HG03196 (cell line): ENCODE measurements around the gene VPS8.
"Not testable (repeated sequence)": the region's sequence is repeated elsewhere in the genome, so short reads cannot be mapped to it uniquely, and the experiment has no call there.

Experiments
- ATAC-seq: cut with Tn5 transposase; IDR thresholded peaks from one replicate; pipeline ENCODE4 v1.9.1; 2021; ENCODE audit not compliant: unreplicated experiment

VPS8 gene

DNA sequence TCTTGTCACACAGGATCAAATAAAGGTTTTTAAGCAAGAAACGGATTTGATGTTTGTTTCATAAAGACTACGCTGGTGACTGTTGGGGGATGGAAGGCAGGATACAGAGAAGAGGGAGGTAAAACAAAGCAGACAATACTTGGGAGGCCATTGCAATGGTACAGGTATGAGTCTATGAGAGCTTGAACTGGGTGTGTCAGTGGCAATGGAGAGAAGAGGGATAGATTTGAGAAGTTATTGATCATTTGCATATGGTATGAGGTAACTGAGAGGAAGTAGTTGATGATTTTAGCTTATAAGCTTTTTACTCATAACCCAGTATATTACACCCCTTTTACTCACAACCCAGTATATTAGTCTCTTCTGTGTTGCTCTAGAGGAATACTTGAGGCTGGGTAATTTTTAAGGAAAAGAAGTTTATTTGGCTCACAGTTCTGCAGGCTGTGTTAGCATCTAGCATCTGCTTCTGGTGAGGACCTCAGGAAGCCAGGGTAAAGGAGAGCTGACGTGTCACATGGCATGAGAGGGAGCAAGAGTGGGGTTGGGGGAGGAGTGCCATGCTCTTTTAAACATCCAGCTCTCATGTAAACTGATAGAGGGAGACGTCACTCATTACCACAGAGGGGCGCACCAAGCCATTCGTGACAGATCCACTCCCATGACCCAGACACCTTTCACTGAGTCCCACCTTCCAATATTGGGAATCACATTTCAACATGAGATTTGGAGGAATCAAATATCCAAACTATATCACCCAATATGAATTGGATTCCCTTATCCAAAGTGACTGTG is 153.9 kb downstream of the VPS8 start:
- no peak for ATAC-seq

DNA sequence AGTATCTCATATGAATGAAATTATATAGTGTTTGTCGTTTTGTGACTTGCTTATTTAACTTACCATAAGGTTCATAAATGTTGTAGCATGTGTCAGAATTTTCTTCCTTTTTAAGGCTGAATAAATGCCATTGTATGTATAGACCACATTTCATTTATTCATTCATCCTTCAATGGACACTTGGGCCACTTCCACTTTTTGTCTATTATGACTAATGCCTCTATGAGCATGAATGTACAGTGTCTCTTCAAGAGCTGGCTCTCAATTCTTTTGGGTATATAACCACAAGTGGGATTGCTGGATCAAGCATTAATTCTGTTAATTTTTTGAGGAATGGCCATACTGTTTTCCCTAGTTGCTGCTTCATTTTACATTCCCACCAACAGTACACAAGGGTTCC is 156.1 kb downstream of the VPS8 start:
- ATAC-seq, result no peak

DNA sequence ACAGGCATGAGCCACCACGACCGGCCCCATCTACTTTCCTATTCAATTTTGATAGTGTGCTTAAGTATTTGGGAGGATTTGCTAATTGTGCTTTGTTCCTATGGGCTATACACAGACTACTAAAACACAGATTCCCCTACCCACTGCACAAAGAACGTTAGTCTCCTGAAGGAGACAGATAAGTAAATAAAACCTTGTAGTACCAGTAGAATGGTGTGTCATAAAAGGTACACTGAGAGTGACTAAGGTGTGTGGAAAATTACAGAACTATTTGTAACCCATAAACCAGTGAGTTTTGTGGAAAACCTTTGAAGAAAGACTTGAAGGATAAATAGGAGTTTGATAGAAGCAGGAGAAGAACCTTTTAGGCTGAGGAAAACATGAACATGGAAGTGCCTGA is 158.2 kb downstream of the VPS8 start:
- no peak for ATAC-seq

DNA sequence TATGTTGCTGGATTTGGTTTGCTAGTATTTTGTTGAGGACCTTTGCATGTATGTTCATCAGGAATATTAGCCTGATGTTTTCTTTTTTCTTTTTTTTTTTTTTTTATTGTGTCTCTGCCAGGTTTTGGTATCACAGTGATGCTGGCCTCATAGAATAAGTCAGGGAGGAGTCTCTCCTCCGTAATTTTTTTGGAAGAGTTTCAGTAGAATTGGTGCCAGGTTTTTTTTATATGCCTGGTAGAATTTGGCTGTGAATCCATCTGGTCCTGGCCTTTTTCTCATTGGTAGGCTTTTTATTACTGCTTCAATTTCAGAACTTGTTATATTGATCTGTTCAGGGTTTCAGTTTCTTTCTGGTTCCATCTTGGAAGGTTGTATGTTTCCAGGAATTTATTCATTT is 165.8 kb downstream of the VPS8 start:
- ATAC-seq, result no peak

DNA sequence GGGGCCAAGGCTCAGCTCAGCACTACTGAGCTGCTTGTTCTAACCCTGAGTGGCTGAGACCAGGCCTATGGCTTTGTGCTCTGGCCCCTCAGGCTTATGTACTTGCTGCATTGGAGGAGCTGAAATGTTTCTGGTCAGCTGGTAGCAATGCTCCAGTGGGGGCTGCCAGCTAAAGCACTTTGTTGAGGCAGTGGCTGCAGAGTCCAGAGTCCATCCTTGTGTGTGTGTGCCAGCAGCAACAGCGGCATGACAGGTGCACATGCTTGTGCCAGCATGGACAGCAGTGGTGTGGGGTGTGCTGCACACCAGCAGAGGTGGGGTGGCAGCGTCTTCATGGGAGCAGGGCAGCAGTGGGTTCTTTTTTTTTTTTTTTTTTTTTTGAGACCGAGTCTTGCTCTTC is 169.1 kb downstream of the VPS8 start:
- ATAC-seq, result no peak

DNA sequence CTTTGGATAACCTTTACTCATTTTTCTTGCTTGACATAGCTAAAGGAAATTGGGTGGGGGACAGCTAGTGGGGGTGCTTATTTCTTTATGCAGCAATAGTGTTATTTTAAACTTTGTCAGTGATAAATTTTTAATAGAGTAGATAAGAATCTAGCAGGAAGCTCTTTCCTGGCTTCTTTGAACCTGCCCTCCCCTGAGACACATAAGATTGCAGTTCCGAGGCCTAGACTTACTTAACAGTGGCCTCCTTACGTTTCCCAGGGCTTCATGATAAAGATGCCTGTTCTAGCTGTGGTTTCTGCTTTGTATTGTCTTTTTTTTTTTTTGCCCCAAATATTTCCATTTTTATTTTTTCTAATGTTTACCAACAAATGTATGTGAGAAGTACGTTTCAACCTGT is 170.1 kb downstream of the VPS8 start:
- ATAC-seq, result no peak

DNA sequence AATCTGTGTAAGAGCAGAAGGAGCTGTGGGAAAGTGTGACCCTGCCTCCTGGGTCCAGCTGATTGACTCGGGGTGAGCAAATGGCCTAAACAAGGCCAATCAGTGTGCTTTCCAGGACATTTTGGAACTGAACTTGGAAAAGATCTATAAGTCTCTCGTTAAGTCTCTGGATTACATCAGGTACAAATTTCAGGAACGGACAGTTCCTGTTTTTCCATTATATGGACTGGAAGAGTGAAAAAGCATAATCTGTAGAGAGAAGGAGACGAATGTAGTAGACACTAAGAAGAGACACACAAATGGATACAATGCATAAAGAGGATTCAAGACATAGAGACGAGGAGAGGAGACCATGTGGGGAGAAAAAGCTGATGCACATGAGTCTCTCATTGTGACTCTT is 173.6 kb downstream of the VPS8 start:
- ATAC-seq, result no peak

DNA sequence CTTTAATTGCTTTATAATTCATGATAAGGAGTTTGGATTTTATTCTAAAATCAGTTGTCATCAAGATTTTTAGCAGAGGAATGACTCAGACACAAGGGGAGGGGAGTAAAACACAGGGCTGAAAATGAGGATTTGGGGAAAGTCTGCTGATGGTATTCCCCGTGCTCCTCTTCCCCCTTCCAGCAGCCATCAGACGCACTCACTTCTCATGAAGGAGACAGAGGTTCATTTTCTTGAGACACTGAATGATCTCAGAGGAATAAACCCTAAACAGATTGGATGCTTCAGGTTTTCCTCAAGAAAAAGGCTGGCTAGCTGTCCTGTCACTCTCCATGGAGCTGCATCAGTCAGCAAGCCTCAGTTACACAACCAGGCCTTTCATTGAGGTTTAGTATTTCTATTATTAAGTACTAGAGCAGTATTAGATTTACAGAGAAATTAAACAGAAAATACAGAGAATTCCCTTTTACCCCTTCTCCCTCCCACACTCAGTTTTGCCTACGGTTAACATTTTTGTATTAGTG is 174.5 kb downstream of the VPS8 start:
- ATAC-seq, result no peak

DNA sequence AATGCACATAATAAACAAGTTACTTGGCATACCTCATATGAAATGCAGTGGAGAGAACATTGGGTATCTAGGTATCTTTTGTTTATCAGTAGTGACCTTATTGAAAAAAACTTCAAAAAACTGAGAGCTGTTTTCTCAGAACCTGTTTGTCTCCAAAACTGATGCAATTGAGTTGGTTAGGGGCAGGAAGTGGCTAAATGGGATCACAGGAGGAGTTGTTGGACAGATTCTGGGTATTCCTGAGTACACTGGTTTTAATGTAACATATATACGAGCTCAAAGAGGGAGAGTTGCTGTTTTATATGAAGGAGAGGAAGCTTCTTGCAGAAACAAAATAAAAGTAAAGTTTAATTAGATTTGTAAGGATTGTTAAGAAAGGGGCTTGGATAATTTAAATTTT is 181.4 kb downstream of the VPS8 start:
- no peak for ATAC-seq

DNA sequence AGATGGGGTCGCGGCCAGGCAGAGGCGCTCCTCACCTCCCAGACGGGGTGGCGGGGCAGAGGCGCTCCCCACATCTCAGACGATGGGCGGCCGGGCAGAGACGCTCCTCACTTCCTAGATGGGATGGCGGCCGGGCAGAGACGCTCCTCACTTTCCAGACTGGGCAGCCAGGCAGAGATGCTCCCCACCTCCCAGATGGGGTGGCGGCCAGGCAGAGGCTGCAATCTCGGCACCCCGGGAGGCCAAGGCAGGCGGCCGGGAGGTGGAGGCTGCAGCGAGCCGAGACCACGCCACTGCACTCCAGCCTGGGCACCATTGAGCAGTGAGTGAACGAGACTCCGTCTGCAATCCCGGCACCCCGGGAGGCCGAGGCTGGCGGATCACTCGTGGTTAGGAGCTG is 191.9 kb downstream of the VPS8 start:
- not testable (repeated sequence) for ATAC-seq

DNA sequence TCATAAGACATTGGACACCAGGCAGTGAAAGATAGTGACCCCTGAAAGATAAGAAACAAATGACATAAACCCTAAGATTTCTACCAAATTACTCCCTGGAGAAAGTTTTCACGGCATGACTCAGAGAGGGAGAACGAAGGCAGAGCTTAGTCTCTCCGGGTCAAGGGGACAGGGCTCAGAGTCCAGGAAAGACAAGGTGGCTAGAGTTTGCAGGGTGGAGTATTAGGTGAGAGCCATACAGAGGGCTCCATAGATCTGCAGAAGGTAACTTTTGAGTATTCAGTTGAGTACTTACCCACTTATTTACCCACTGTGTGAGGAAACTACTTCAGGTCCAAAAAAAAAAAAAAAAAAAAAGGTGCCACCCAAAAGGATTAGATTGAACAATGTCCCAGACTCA is 197.7 kb downstream of the VPS8 start:
- ATAC-seq, result no peak

DNA sequence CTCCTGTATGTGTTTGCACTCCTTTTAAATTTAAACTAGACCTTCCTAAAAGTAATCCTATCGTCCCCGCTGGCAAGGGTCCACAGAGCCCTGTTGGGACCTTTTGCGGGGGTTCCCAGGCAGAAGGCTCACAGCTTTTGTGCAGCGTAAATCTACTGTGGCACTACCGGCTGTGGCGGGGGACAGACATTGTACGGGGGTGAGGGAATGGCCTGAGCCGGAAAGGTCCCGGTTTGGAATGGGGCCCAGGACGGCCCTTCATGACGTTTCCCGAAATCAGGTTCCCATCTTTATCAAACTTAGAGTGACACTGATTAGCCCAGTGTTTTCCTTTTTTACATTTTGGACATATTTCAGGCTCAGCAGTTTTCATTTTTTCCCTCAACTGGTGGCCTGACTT is 205.6 kb downstream of the VPS8 start:
- not testable (repeated sequence) for ATAC-seq

DNA sequence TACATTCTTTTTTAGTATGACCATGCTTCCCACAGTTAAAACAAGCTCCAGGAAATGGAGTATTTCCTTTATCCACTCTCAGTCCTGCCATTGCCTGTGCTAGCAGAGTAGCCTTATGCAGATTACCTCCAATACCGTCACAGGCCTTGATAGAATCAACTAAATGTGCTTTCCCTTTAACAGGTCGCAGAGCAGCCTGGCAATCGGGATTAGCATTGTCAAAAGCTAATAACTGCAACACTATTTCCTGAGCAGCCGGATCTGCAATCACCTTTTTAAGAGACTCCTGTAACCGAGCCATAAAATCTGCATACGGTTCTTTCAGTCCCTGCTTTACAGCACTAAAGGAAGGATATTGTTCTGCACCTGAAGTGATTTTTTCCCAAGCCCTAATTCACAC is 206.0 kb downstream of the VPS8 start:
- ATAC-seq, result not testable (repeated sequence)

DNA sequence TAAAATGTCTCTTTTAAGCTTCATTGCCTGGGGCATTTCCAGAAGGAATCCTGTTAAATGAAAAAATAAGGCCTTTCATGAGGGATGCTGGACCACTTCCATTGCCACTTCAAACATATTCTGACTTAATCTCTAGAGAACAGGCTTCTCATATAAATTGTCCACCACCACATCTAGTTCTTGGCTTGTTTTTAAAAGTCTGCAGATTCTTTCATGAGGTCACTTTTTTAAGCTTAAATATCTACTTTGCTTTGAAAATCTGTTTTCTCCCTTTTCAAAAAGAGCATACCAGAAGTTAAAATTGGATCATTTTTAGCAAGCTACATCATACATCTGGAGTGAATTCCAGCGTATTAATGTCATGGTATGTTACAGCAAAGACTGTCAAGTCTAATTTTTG is 209.3 kb downstream of the VPS8 start:
- no peak for ATAC-seq

DNA sequence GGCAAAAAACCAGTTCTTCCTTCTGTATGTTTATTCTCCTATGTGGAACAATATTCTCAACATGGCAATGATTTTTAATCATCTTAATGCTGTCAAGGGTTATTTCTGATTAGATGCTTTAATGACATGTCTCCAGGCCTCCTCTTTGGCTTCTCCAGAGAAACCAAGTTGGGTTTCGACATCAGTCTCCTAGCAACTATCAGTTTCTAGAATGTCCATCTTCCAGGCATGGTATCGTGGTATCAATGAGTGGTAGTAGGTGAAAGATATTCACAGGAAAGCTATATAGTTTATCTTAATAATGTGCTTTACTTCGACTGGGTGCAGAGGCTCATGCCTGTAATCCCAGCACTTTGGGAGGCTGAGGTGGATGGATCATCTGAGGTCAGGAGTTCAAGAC is 212.4 kb downstream of the VPS8 start:
- ATAC-seq, result no peak

DNA sequence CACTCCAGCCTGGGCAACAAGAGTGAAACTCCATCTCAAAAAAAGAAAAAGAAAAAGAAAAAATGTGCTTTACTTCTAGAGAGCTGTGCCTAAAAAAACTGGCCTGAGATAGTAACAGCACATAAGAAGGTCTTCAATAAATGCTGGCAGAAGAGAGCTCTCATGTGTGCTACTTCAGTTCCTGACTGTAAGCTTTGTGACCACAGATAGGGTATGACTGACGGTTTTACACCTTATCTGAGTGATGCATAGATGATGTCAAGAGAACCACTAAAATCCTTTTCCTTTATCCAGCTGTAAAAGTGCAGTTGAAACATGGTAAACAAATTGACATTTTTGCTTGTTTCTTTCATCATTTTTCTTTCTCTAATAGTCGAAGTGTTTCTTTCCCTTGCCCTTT is 213.0 kb downstream of the VPS8 start:
- ATAC-seq, result no peak

DNA sequence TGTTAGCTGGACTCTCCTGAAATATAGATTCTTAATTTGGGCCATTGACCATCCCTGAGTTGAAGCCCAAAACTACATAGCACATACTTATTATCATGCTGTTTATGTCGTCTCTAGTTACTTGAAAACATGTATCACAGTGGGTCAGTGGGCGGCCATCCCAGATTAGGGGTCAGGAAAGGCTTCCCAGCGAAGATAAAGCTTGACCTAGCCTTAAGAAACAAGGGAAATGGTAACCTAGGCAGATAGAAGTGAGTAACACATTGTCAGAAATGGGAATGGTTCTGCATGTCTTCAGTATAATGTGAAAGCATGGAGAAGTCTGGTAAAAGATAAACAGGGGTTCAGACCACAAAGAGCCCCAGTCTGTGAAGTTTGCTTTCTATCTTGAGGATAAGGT is 216.2 kb downstream of the VPS8 start:
- ATAC-seq, result no peak

DNA sequence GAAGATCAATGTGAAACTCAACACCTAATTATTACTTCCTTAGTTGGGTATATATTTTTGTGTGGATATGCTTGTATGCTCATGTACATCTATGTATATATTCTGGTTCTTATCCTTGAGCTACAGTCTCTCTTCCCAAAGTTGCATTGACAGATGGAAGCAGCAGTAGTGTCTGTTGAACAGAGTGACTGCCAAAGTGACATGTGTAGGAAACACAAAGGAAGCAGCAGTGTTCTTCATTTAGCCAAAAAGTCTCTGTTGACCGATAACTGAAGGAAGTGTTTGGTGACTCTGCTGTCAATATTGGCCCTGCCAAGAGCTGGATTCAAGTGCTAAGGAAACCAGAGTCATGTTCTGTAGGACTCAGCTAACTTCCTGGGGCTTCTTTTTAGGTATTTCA is 217.1 kb downstream of the VPS8 start:
- ATAC-seq, result no peak

DNA sequence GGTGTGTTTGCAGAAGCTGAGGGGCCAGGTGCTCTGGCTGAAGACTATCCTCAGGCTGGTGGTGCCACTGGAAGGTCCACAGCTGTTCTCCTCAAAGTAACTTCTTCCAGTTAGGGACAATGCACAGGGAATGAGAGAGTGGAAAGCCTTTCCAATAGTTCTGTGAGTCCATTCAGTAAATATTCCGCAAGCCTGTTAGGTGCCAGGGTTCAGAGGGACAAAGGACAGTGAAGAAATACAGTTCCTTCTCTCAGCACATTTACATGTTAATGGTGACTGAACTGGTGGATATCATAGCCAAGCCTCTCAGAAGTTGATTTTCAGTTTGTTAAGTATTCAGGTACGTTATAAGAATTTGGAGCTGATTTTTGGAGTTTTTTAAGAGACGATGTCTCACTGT is 218.4 kb downstream of the VPS8 start:
- no peak for ATAC-seq

DNA sequence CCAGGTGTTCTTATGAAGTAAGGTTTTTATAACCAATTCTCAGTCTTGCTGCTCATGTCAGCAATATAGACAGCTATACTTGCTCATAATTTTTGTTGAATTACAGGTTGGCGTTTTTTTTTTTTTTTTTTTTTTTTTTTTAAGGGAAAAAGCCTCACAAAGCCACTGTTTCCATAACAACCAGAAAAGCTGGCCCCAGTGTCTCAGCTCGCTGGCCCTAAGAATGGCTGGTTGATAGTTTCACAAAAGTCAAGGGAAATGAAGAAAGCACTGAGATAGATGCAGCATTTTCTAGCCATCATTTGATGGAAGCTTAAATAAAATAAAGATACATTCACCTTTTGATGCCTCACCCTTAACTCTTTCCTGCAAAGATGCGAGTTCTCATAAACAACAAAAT is 219.0 kb downstream of the VPS8 start:
- no peak for ATAC-seq

DNA sequence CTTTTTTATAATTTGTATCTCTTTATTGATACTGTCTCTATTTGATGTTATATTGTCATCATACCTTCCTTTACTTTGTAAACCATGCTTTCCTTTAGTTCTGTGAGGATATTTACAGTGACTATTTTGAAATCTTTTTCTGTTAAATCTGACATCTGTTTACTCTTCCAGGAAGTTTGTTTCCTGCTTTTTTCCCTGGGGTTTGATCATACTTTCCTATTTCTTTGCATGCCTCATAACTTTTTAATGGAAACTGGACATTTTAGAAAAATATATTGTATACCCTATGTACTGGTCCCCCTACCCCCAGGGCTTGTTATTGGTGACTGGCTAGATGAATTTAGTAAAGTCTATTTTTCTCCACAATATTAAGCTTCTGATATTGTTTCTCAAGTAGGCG is 225.8 kb downstream of the VPS8 start:
- ATAC-seq, result no peak

DNA sequence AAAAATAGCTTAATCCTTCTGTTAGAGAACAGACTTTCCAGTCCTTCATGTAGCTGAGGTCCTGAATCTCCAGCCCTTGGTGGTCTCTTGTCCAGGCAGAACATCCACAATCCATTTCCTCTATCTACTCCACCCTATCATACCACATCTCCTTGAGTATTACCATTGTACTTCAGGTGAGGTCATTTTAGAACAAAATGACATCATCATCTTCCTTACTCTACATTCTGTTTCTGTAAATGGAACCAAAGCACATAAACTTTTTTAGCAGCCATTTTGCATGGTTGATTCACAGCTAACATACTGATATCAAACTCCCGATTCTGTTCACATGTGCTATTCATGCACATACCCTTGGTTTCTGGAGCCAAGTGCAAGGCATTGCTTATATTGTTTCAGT is 228.5 kb downstream of the VPS8 start:
- ATAC-seq, result no peak

DNA sequence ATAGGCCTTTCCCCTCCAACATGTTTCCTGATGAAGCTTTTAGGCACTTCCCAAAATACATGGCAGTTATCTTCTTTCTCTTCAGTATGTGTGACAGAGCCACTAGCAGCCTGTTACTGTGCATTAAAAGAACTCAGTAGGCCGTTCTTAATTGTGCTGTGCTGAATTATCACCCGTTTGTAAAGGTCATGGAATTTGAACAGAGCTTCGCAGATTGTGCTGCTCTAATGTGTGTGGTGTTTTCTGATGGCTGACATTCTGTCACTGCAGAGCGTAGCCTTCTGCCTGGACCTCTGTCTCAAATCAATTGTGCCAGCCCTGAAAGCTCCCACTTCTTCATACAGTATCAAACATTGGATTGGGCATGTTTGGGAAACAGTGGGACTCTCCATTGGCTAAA is 229.6 kb downstream of the VPS8 start:
- no peak for ATAC-seq
